ENCODE data around the gene PCSK5. TPM values are rescaled to one million over a fixed set of nuclear protein-coding genes. Genes with fewer than 3 reads are reported as not detected.

Gene PCSK5
- polyA plus RNA-seq, 1 donor (not counting 4 experiments of a cell fraction or from before 2014, with no cell fraction given) = 1.9 TPM

DNA sequence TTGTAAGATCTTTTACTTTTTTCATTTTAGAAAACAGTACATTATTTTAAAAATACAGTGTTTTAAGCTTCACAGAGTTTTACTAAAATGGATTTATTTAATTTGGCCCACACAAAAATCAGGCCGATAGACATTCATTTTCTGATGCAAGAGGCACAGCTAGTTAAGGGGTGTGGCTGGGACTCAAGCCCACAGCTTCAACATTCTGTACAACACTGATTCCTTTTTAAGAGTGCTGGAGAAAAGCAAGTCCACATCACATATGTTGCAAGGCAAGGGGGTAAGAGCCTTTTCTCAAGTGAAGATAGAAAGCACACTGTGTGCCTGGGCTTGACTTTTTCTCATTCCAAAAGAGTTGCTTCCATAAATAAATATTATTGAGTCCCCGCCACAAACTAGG is 307.9 kb downstream of the PCSK5 start:
- no peaks in the 10 kb centered on the region for H3K79me2 ChIP-seq (ENCODE audit: control insufficient read depth, insufficient read depth, low read length)
- H2AFZ ChIP-seq (ENCODE audit: control insufficient read depth, low read length) = no peak overlapping the region
- H3K27me3 ChIP-seq (ENCODE audit: control insufficient read depth, extremely low read depth, insufficient read depth, low read length) = no peaks in the 10 kb centered on the region
- no peaks in the 10 kb centered on the region for H4K20me1 ChIP-seq (ENCODE audit: control insufficient read depth, extremely low read depth, insufficient read depth, low read length)
- H3K27ac ChIP-seq (ENCODE audit: control insufficient read depth, insufficient read depth, low read length) = no peak overlapping the region
- no peaks in the 10 kb centered on the region for H3K4me1 ChIP-seq (ENCODE audit: control insufficient read depth, extremely low read depth, insufficient read depth, low read length)
- no peaks in the 10 kb centered on the region for H3K36me3 ChIP-seq (ENCODE audit: control insufficient read depth in 2 of 2, extremely low read depth in 1 of 2, insufficient read depth in 2 of 2, low read length in 2 of 2)
- H3K9me1 ChIP-seq (ENCODE audit: control insufficient read depth, extremely low read depth, insufficient read depth, low read length) = no peaks in the 10 kb centered on the region
- H3K9ac ChIP-seq (ENCODE audit: control insufficient read depth, extremely low read depth, insufficient read depth, low read length) = no peak overlapping the region
- FAIRE-seq (no peak), DNase-seq (ENCODE audit: low read depth, low spot score) (no peak)
- no peak for TF ChIP-seq EZH2 (IDR thresholded peaks at IDR 0.05; ENCODE audit: low read length)
- TF ChIP-seq, protein P1, sequence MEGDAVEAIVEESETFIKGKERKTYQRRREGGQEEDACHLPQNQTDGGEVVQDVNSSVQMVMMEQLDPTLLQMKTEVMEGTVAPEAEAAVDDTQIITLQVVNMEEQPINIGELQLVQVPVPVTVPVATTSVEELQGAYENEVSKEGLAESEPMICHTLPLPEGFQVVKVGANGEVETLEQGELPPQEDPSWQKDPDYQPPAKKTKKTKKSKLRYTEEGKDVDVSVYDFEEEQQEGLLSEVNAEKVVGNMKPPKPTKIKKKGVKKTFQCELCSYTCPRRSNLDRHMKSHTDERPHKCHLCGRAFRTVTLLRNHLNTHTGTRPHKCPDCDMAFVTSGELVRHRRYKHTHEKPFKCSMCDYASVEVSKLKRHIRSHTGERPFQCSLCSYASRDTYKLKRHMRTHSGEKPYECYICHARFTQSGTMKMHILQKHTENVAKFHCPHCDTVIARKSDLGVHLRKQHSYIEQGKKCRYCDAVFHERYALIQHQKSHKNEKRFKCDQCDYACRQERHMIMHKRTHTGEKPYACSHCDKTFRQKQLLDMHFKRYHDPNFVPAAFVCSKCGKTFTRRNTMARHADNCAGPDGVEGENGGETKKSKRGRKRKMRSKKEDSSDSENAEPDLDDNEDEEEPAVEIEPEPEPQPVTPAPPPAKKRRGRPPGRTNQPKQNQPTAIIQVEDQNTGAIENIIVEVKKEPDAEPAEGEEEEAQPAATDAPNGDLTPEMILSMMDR (optimal IDR thresholded peaks at IDR 0.05 in 1 of 3, IDR thresholded peaks at IDR 0.05 in 1 of 3, conservative IDR thresholded peaks at IDR 0.05 in 1 of 3; ENCODE audit: extremely low read depth in 1 of 3, insufficient read depth in 2 of 3, low read length in 3 of 3) = no peak
- dilution Hi-C loops (cut with MboI; ENCODE audit: extremely low pct_ligation_motif_present, low sequenced_read_pairs) = no loop called here
- no peak overlapping the region for H3K4me2 ChIP-seq (ENCODE audit: control insufficient read depth, extremely low read depth, insufficient read depth, low read depth, low read length)
- no peak overlapping the region for H3K4me3 ChIP-seq (ENCODE audit: control insufficient read depth in 2 of 3, extremely low read depth in 1 of 3, insufficient read depth in 2 of 3, low read depth in 1 of 3, low read length in 3 of 3)
- H3K9me3 ChIP-seq (ENCODE audit: control insufficient read depth, low read depth, low read length) = no peaks in the 10 kb centered on the region

GRCh38 chr9:76200315-76200714 is 309.8 kb downstream of the PCSK5 start:
- TF ChIP-seq, protein P1 (optimal IDR thresholded peaks at IDR 0.05 in 1 of 3, IDR thresholded peaks at IDR 0.05 in 1 of 3, conservative IDR thresholded peaks at IDR 0.05 in 1 of 3; ENCODE audit: extremely low read depth in 1 of 3, insufficient read depth in 2 of 3, low read length in 3 of 3) = no peak
- no peak for TF ChIP-seq EZH2 (IDR thresholded peaks at IDR 0.05; ENCODE audit: low read length)

More at GRCh38 chr9:76200315-76200714, 309.8 kb downstream of the PCSK5 start:
- no peaks in the 10 kb centered on the region for H3K36me3 ChIP-seq (ENCODE audit: control insufficient read depth in 2 of 2, extremely low read depth in 1 of 2, insufficient read depth in 2 of 2, low read length in 2 of 2)
- no peaks in the 10 kb centered on the region for H3K4me1 ChIP-seq (ENCODE audit: control insufficient read depth, extremely low read depth, insufficient read depth, low read length)
- no peaks in the 10 kb centered on the region for H3K79me2 ChIP-seq (ENCODE audit: control insufficient read depth, insufficient read depth, low read length)
- no peaks in the 10 kb centered on the region for H3K9me1 ChIP-seq (ENCODE audit: control insufficient read depth, extremely low read depth, insufficient read depth, low read length)
- no peak overlapping the region for H3K4me2 ChIP-seq (ENCODE audit: control insufficient read depth, extremely low read depth, insufficient read depth, low read depth, low read length)
- no peaks in the 10 kb centered on the region for H4K20me1 ChIP-seq (ENCODE audit: control insufficient read depth, extremely low read depth, insufficient read depth, low read length)
- no peak overlapping the region for H3K27ac ChIP-seq (ENCODE audit: control insufficient read depth, insufficient read depth, low read length)
- no peak overlapping the region for H3K9ac ChIP-seq (ENCODE audit: control insufficient read depth, extremely low read depth, insufficient read depth, low read length)
- H3K27me3 ChIP-seq (ENCODE audit: control insufficient read depth, extremely low read depth, insufficient read depth, low read length) = no peaks in the 10 kb centered on the region
- FAIRE-seq (no peak), DNase-seq (ENCODE audit: low read depth, low spot score) (no peak)
- no peak overlapping the region for H2AFZ ChIP-seq (ENCODE audit: control insufficient read depth, low read length)
- H3K4me3 ChIP-seq (ENCODE audit: control insufficient read depth in 2 of 3, extremely low read depth in 1 of 3, insufficient read depth in 2 of 3, low read depth in 1 of 3, low read length in 3 of 3) = no peak overlapping the region
- H3K9me3 ChIP-seq (ENCODE audit: control insufficient read depth, low read depth, low read length) = no peaks in the 10 kb centered on the region
- dilution Hi-C loops (cut with MboI; ENCODE audit: extremely low pct_ligation_motif_present, low sequenced_read_pairs) = no loop called here
